Epithelial cell of prostate (primary cell): ENCODE data around the gene LKAAEAR1.

ENCODE experiments used
- DNase-seq: peaks from one replicate; pipeline ENCODE4 v3.0.0-alpha.2; 2011; ENCODE audit warnings: low read depth, low spot score
- H3K27ac ChIP-seq: fragments of 450-650 bp; 2 replicates; pipeline ENCODE4 v1.5.1; 2017; ENCODE audit warnings: mild to moderate bottlenecking

Gene LKAAEAR1

DNA sequence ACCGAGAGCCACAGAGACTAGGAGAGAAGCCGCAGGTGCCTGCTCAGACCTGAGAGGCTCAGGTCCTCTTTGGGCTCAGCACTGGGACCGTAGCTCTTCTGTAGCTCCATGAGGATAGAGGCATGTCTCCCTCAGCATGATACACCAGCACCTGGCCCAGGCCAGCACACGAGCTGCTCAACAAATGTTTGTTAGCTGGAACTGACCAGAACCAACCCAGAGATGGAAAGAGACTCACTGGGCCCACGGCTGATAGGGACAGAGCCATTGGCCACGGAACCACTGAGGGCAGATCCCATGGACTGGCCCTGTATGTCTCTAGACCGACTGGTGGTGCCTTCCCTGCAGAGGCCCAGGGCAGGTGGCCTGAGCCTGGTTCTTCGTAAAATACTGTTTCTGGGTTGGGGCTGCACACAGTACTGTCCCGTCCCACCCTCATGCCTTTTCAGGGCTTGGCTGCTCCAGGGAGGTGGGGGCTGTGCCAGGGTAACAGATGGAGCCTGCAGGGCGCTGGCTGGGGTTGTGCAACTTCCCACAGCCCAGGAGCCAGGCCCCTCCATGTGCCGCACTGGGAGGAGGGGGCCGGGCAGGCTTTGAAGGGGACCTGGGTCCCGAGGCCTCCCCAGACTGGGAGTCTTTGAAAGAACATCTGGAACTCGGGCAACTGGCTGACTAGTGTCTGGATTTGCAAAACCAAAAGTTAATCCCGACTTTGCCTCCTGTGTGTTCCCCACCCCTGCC lies 43.0 kb downstream of the LKAAEAR1 start:
- H3K27ac ChIP-seq, result no peak overlapping the region
- DNase-seq, result no peak

DNA sequence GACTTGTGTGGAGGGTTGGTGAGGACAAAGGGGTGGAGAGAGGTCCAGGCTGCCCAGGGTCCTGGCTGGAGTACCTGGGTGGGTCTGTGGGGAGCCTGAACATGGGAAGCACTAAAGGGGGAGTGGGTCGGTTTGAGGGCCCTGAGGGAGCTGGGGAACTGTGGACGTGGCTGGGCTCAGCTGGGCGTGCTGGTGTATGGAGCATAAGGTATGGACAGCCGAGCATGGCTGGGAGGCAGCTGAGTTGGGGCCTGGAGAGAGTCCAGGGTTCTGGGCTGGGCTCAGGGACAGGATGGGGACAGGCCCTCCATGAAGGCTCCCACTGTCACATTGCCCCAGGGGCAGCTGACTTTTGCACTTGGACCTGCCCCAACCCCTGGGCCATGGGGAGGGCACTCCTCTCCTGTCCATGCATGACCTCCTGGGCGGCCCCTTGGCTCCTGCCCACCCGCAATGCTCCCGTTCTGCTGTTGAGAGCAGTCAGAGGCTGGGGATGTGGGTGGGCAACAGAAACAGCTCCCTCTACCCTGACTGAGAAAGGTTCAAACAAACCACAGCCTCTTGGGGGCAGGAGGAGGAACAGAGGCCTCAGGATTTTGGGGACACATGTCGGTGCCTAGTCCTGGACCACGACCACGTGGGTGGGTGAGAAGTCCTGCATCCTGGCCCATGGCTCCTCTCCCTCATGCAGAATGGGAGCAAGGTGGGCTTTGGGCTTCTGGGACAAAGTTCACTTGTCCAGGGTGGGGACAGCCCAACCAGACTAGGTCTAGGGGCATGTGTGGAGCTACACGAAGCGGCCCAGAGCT lies 43.8 kb downstream of the LKAAEAR1 start:
- H3K27ac ChIP-seq, result no peak overlapping the region
- DNase-seq, result no peak

DNA sequence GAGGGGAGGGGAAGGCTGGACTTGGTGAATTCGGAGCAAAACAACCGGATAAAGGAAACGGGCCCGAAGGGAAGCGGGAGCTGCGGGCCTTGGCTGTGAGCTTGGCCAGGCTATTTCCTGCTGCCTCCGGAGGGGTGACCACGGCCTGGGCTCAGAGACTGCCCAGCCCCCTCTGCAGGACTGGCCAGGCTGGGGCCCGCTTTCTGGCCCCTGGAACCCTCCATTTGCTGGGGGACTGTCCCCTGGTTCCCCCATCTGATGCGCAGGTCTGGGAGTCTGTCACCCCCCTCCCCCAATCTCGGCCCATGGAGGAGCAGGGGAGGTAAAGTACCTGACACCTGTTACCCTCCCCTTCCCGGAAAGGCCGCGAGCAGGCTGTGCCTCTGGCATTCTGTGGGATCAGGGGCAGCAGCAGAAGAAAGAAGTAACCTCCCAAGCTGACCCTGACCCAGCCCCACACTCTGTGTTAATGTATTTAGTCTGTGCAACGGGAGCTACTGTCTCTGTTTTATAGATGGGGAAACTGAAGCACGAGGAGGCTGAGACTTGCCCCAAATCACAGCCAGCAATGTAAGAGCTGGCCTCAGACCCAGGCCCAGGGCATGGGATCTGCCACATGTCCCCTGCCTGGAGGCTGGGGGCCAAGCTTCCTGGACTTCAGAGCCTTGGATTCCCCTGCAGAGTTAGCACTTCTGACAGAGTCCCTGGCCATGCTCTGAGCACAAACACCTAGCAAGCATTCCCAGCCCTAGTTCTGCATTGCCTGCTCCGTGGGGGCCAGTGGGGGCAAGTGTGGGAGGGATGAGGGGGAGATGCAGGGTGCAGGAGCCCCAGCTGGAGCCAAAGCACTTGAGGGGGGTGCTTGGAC lies 44.7 kb downstream of the LKAAEAR1 start:
- H3K27ac ChIP-seq, result no peak overlapping the region
- no peak for DNase-seq

GRCh38 chr20:64038565-64039292 lies 45.5 kb downstream of the LKAAEAR1 start:
- H3K27ac ChIP-seq, result peak overlapping the region; percentile 24
- DNase-seq, result peak; percentile 41

DNA sequence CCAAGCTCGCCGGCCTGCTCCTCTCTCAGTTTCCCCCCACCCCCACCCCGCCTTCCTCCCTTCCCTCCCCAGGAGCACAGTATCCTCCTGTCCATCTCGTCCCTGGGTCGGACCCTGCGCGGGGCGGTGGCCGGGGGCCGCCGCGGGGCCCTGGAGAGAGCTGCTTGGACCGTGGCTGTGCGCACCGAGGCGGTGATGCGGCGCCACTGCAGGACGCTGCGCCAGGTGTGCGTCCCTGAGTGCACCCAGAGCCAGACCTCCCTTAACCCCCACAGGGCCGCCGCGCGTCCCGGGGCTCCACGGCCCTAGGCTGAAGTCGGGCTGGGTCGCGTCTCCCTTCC lies 46.0 kb downstream of the LKAAEAR1 start:
- DNase-seq, result no peak
- H3K27ac ChIP-seq, result no peak overlapping the region

DNA sequence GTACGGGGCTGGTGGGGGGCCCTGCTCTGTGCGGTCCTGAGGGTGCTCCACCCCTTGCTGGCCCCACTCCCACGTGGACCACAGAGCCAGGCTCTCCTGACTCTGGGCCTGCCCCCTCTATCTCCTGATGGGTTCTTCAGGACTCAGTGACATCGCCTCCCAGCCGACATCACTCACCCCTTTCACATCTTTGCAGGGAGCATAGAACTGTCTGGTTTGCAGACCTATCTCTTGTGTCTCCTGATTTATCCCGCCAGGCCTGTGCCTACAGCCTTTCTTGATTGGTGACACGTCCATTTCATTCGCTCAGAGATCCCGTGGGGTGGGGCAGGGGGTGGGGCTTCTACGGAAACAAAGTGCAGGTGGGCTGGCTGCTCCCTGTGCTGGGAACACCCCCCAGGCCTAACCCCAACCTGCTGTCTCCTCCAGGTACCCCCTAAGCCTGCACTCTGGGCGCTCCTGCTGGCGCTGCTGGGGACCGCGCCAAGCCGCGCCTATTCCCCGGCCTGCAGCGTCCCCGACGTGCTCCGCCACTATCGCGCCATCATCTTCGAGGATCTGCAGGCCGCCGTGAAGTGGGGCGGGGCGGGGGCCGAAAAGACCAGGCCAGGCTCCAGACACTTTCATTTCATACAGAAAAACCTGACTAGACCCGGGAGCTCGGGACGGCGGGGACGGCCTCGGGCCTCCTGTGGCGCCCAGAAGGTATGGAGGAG lies 46.5 kb downstream of the LKAAEAR1 start:
- H3K27ac ChIP-seq, result no peak overlapping the region
- no peak for DNase-seq

DNA sequence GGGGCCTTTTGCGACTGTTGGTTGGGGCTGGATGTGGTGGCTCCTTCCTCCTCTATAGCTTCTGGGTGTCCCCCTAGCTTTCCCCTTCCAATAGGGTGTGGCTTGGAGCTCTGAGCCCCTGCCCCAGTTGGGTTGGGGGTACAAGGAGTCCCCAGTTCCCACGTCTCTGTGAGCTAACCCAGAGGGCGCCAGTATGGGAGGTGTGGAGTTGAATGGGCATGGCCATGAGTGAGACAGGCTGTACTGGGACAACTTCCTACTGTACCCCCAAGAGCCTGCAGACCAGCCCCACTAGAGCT lies 47.0 kb downstream of the LKAAEAR1 start:
- H3K27ac ChIP-seq, result no peak overlapping the region
- DNase-seq, result no peak

- no peak overlapping the region for H3K27ac ChIP-seq
- no peak for DNase-seq
Observed at GRCh38 chr20:64036346-64037198, 47.6 kb downstream of the LKAAEAR1 start.

DNA sequence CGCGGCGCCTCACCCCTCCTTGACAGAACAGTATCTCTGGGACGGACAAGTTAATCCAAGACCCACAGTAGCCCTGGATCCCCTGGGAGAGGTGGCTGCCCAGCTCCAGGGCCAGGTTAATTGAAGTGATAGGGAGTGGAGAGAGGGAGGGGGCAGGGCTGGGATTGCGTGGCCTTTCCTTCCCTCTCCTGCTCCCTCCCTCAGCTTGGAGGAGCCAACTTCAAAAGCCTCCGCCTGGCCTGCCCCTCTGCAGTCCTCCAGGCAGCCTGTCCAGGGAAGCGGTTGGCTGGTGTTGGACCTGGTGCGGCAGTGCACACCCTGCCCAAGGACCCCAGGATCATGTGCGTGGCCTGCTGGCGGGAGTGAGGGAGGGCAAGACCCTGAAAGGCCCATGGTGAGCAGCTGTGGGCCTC lies 48.3 kb downstream of the LKAAEAR1 start, which contains the start of gene C20orf204:
C20orf204 (plus strand) TSS at position 250 of the 413 bp plus-strand sequence; CDS start at position 392, 142 bp downstream.
- H3K27ac ChIP-seq, result no peak within 1 kb of the TSS
- no peak for DNase-seq

DNA sequence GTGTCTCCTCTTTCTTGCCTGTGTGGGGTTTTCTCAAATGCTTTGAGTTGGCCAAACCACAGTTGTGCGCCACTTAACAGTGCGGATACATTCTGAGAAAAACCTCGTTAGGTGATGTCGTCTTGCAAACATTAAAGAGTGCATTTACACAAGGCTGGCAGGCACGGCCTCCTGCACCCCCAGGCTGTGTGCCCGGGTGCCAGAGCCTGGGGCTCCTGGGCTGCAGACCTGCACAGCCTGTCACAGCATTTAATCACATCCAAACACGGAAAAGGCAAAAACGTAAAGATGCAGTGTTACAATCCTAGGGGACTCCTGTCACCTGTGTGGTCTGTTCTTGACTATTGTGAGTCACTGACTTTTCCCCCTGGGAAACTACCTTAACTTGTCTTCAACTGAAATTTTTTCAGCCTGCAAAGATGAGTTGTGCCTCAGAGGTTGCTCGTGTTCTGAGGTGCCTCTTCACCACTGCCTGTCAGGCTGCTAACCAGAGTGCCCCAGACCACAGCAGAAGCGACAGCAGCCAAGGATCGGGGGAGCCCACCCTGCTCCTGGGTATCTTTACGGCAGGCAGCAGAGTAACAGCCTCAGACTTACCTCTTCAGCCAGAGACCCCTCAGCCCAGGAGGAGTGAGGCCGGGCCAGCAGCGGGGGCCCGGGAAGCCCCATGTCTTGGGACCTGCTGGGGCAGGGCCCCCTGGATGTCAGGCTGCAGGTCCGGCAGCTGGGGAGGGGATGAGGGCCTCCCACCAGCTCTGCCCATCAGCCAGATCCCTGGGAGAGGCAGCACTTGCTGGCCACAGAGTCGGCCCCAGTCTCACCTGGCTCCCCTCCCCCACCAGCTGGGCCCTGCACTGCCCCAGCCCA lies 48.9 kb downstream of the LKAAEAR1 start:
- DNase-seq, result no peak
- no peak overlapping the region for H3K27ac ChIP-seq

- H3K27ac ChIP-seq, result no peak overlapping the region
- no peak for DNase-seq
Observed at GRCh38 chr20:64033981-64034493, 50.2 kb downstream of the LKAAEAR1 start.
